GM21786 (cell line): Measurements from ENCODE around the gene BOD1.
"Not testable (repeated sequence)": the region's sequence is repeated elsewhere in the genome, so short reads cannot be mapped to it uniquely, and the experiment has no call there.

ENCODE experiments used
- ATAC-seq: cut with Tn5 transposase; IDR thresholded peaks from one replicate; pipeline ENCODE4 v1.9.1; 2021; ENCODE audit not compliant: unreplicated experiment

BOD1 gene

GRCh38 chr5:173620784-173621183 is 4.3 kb upstream of the BOD1 start:
- no peak for ATAC-seq

GRCh38 chr5:173618927-173619519 is 2.6 kb upstream of the BOD1 start:
- ATAC-seq = no peak

GRCh38 chr5:173615884-173616576 is 420 bp downstream of the BOD1 start:
- ATAC-seq = peak; percentile 41

- ATAC-seq = no peak
These were observed 1.9 kb downstream of the BOD1 start for GRCh38 chr5:173614591-173614990.

GRCh38 chr5:173613433-173614159 is 2.9 kb downstream of the BOD1 start:
- no peak for ATAC-seq

- ATAC-seq = no peak
These were observed 3.5 kb downstream of the BOD1 start for GRCh38 chr5:173612948-173613347.

GRCh38 chr5:173611706-173612105 is 4.7 kb downstream of the BOD1 start:
- ATAC-seq = no peak

GRCh38 chr5:173604141-173604540 is 12.3 kb downstream of the BOD1 start:
- no peak for ATAC-seq

- no peak for ATAC-seq
These were observed 14.0 kb downstream of the BOD1 start for GRCh38 chr5:173602423-173602822.

GRCh38 chr5:173598686-173599085 is 17.8 kb downstream of the BOD1 start:
- no peak for ATAC-seq

GRCh38 chr5:173597304-173597703 is 19.1 kb downstream of the BOD1 start:
- ATAC-seq = no peak

GRCh38 chr5:173595841-173596240 is 20.6 kb downstream of the BOD1 start:
- no peak for ATAC-seq

GRCh38 chr5:173594061-173594460 is 22.4 kb downstream of the BOD1 start:
- ATAC-seq = no peak

GRCh38 chr5:173592050-173592669 is 24.3 kb downstream of the BOD1 start:
- no peak for ATAC-seq

GRCh38 chr5:173591056-173591514 is 25.4 kb downstream of the BOD1 start:
- no peak for ATAC-seq

GRCh38 chr5:173590436-173591055 is 25.9 kb downstream of the BOD1 start:
- ATAC-seq = no peak

- ATAC-seq = not testable (repeated sequence)
These were observed 30.3 kb downstream of the BOD1 start for GRCh38 chr5:173586133-173586532.

GRCh38 chr5:173583346-173583745 is 33.1 kb downstream of the BOD1 start:
- no peak for ATAC-seq

- ATAC-seq = no peak
These were observed 34.0 kb downstream of the BOD1 start for GRCh38 chr5:173582216-173583111.
